ENCODE measurements around the gene NEDD8. TPM values are rescaled to one million over a fixed set of nuclear protein-coding genes. Genes with fewer than 3 reads are reported as not detected.

The NEDD8 gene
- total and polyA plus RNA-seq, 4 donors: 32.3 to 136 (median 78.1) TPM

DNA sequence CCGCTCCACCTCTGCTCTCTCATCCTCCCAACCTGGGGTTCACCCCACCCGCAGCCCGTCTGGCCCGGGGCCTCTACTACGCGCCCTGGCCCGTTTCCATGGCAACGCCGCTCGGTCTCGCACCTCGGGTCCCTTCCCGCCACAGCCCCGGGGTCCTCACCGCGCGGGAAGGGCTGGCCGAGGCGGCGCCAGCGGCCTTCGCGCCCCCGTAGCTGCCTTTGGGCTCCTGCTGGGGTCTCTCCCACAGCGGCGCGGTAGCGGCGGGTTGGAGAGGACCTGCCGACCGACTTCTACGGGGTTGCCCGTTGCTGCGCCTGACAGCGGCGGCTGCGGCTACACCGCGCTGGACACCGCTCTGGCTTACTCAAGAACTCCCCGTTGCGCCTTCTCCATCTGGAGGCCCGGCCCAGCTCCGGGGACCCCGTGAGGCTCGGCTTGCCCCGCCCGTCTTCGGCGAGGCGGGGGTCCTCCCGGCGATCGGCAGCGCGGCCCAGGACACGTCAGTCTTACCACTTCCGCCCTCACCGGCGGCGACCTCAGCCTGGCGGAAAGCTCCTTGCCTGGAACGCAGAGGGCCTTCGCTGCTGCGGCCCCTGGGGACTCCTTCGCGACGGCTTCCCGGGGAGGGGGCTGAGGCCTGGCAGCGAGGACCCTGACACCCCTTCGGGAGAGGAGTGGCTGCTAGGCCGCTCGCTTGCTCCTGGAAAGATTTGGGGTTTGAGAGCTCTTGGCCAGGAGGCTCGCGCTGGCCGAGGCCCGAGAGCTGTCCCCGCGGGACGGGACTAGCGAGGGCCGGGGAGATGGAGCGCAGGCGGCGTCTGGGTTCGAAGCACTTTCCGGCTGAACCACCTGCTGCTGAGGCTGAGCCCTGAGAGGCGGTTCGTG lies 36.7 kb downstream of the NEDD8 start, which contains the start of gene TM9SF1:
TSS of gene TM9SF1 (minus strand) at position 256 of the 885 bp plus-strand sequence. CDS start 422 bp downstream, outside the sequence.
- H3K27ac ChIP-seq (ENCODE audit: low read depth in 1 of 2, low read length in 2 of 2): peak within 1 kb of the TSS; percentile 99
- H3K9me3 ChIP-seq (ENCODE audit: control insufficient read depth in 4 of 4, low read length in 3 of 4): no peaks in the 10 kb centered on the region
- peaks cover 4 to 13% (median 9%) of the 10 kb centered on the region in 4 donors for H3K36me3 ChIP-seq (ENCODE audit: control insufficient read depth in 4 of 4, insufficient read depth in 3 of 4, low read depth in 1 of 4, low read length in 3 of 4)
- peaks cover 0 to 29% (median 23%) of the 10 kb centered on the region in 4 donors for H3K4me1 ChIP-seq (ENCODE audit: control insufficient read depth in 4 of 4, insufficient read depth in 4 of 4, low read length in 3 of 4)
- H3K9ac ChIP-seq (ENCODE audit: low read depth in 1 of 2, low read length in 2 of 2): peak within 1 kb of the TSS; percentile 76 to 97
- DNase-seq (ENCODE audit: low spot score): peak; percentile 86
- H3K27me3 ChIP-seq (ENCODE audit: control insufficient read depth in 4 of 4, insufficient read depth in 4 of 4, low read length in 3 of 4): no peaks in the 10 kb centered on the region
- peak within 1 kb of the TSS; percentile 79 to 94 (median 93) for H3K4me3 ChIP-seq (ENCODE audit: low read depth in 1 of 3, low read length in 3 of 3)
- under 1% methylated on average over 89 of the region's 89 CpGs for WGBS
- TF ChIP-seq NR2F2 (IDR thresholded peaks at IDR 0.05) (no peak), GABPA (IDR thresholded peaks at IDR 0.05 in 1 of 2, conservative IDR thresholded peaks at IDR 0.05 in 1 of 2) (peak in 1 of 2 donors; percentile 82), FOXA1 (IDR thresholded peaks at IDR 0.05) (no peak), FOXA2 (IDR thresholded peaks at IDR 0.05) (no peak), YY1 (IDR thresholded peaks at IDR 0.05) (peak; percentile 70), EGR1 (IDR thresholded peaks at IDR 0.05; ENCODE audit: low read depth in 2 of 2) (no peak), RXRA (IDR thresholded peaks at IDR 0.05) (no peak), JUND (IDR thresholded peaks at IDR 0.05) (no peak), HNF4G (IDR thresholded peaks at IDR 0.05) (no peak)
- TF ChIP-seq, protein P1, sequence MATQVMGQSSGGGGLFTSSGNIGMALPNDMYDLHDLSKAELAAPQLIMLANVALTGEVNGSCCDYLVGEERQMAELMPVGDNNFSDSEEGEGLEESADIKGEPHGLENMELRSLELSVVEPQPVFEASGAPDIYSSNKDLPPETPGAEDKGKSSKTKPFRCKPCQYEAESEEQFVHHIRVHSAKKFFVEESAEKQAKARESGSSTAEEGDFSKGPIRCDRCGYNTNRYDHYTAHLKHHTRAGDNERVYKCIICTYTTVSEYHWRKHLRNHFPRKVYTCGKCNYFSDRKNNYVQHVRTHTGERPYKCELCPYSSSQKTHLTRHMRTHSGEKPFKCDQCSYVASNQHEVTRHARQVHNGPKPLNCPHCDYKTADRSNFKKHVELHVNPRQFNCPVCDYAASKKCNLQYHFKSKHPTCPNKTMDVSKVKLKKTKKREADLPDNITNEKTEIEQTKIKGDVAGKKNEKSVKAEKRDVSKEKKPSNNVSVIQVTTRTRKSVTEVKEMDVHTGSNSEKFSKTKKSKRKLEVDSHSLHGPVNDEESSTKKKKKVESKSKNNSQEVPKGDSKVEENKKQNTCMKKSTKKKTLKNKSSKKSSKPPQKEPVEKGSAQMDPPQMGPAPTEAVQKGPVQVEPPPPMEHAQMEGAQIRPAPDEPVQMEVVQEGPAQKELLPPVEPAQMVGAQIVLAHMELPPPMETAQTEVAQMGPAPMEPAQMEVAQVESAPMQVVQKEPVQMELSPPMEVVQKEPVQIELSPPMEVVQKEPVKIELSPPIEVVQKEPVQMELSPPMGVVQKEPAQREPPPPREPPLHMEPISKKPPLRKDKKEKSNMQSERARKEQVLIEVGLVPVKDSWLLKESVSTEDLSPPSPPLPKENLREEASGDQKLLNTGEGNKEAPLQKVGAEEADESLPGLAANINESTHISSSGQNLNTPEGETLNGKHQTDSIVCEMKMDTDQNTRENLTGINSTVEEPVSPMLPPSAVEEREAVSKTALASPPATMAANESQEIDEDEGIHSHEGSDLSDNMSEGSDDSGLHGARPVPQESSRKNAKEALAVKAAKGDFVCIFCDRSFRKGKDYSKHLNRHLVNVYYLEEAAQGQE (IDR thresholded peaks at IDR 0.05): peak; percentile 42
- TF ChIP-seq, protein P2, sequence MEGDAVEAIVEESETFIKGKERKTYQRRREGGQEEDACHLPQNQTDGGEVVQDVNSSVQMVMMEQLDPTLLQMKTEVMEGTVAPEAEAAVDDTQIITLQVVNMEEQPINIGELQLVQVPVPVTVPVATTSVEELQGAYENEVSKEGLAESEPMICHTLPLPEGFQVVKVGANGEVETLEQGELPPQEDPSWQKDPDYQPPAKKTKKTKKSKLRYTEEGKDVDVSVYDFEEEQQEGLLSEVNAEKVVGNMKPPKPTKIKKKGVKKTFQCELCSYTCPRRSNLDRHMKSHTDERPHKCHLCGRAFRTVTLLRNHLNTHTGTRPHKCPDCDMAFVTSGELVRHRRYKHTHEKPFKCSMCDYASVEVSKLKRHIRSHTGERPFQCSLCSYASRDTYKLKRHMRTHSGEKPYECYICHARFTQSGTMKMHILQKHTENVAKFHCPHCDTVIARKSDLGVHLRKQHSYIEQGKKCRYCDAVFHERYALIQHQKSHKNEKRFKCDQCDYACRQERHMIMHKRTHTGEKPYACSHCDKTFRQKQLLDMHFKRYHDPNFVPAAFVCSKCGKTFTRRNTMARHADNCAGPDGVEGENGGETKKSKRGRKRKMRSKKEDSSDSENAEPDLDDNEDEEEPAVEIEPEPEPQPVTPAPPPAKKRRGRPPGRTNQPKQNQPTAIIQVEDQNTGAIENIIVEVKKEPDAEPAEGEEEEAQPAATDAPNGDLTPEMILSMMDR (IDR thresholded peaks at IDR 0.05; ENCODE audit: low read depth, low read length, missing input control): no peak
- TF ChIP-seq, protein P3, sequence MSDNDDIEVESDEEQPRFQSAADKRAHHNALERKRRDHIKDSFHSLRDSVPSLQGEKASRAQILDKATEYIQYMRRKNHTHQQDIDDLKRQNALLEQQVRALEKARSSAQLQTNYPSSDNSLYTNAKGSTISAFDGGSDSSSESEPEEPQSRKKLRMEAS (IDR thresholded peaks at IDR 0.05): no peak
- TF ChIP-seq, protein P4, sequence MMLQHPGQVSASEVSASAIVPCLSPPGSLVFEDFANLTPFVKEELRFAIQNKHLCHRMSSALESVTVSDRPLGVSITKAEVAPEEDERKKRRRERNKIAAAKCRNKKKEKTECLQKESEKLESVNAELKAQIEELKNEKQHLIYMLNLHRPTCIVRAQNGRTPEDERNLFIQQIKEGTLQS (IDR thresholded peaks at IDR 0.05): no peak

DNA sequence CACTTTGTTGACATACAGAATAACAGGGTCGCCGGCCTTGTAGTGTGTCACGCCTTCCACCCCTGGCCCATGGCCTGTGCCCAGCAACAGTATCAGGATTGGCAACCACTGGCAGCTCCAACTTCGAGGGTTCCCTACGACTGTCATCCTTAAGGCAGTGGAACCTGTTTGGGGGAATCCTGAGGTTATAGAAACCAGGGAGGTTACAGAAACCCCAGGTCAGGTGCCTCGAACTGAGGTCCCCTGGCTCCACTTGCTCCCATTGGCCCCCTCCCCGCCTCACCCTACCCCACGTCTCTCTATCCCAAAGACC lies 37.3 kb downstream of the NEDD8 start:
- peak overlapping the region; percentile 79 to 94 (median 93) for H3K4me3 ChIP-seq (ENCODE audit: low read depth in 1 of 3, low read length in 3 of 3)
- H3K27me3 ChIP-seq (ENCODE audit: control insufficient read depth in 4 of 4, insufficient read depth in 4 of 4, low read length in 3 of 4): no peaks in the 10 kb centered on the region
- peak overlapping the region; percentile 99 for H3K27ac ChIP-seq (ENCODE audit: low read depth in 1 of 2, low read length in 2 of 2)
- DNase-seq (ENCODE audit: low spot score): no peak
- peak overlapping the region; percentile 76 to 97 for H3K9ac ChIP-seq (ENCODE audit: low read depth in 1 of 2, low read length in 2 of 2)
- 48% methylated on average over 8 of the region's 8 CpGs for WGBS
- peaks cover 0 to 29% (median 23%) of the 10 kb centered on the region in 4 donors for H3K4me1 ChIP-seq (ENCODE audit: control insufficient read depth in 4 of 4, insufficient read depth in 4 of 4, low read length in 3 of 4)
- no peaks in the 10 kb centered on the region for H3K9me3 ChIP-seq (ENCODE audit: control insufficient read depth in 4 of 4, low read length in 3 of 4)
- TF ChIP-seq, protein P4 (IDR thresholded peaks at IDR 0.05): no peak
- TF ChIP-seq EGR1 (IDR thresholded peaks at IDR 0.05; ENCODE audit: low read depth in 2 of 2): no peak
- TF ChIP-seq JUND (IDR thresholded peaks at IDR 0.05): no peak
- TF ChIP-seq RAD21 (IDR thresholded peaks at IDR 0.05): no peak
- no peak for TF ChIP-seq TAF1 (conservative IDR thresholded peaks at IDR 0.05)
- TF ChIP-seq GABPA (IDR thresholded peaks at IDR 0.05 in 1 of 2, conservative IDR thresholded peaks at IDR 0.05 in 1 of 2): no peak
- no peak for TF ChIP-seq HNF4G (IDR thresholded peaks at IDR 0.05)
- TF ChIP-seq NR2F2 (IDR thresholded peaks at IDR 0.05): no peak
- no peak for TF ChIP-seq SP1 (IDR thresholded peaks at IDR 0.05)
- TF ChIP-seq, protein P2 (IDR thresholded peaks at IDR 0.05; ENCODE audit: low read depth, low read length, missing input control): no peak
- TF ChIP-seq RXRA (IDR thresholded peaks at IDR 0.05): no peak
- peaks cover 4 to 17% (median 9%) of the 10 kb centered on the region in 4 donors for H3K36me3 ChIP-seq (ENCODE audit: control insufficient read depth in 4 of 4, insufficient read depth in 3 of 4, low read depth in 1 of 4, low read length in 3 of 4)
